Activated CD4-positive, alpha-beta T cell treated with anti-CD3 and anti-CD28 coated beads for 1 hour (primary cell): Measurements from ENCODE around the gene VAV2.

Source experiments
- DNase-seq: peaks from one replicate; pipeline ENCODE4 v3.0.0-alpha.2; 2020

Gene VAV2

GRCh38 chr9:133832877-133833276 is 159.2 kb downstream of the VAV2 start:
- DNase-seq, result no peak

- no peak for DNase-seq
Measured at GRCh38 chr9:133830711-133831110, 161.4 kb downstream of the VAV2 start.

- DNase-seq, result no peak
Measured at GRCh38 chr9:133830310-133830709, 161.8 kb downstream of the VAV2 start.

GRCh38 chr9:133828338-133828997 is 163.7 kb downstream of the VAV2 start:
- no peak for DNase-seq

- no peak for DNase-seq
Measured at GRCh38 chr9:133826289-133827085, 165.6 kb downstream of the VAV2 start.

- no peak for DNase-seq
Measured at GRCh38 chr9:133825555-133826218, 166.4 kb downstream of the VAV2 start.

GRCh38 chr9:133824802-133825186 is 167.3 kb downstream of the VAV2 start:
- no peak for DNase-seq

- DNase-seq, result no peak
Measured at GRCh38 chr9:133824106-133824801, 167.9 kb downstream of the VAV2 start.

GRCh38 chr9:133823189-133824105 is 168.7 kb downstream of the VAV2 start:
- no peak for DNase-seq

GRCh38 chr9:133822430-133823065 is 169.6 kb downstream of the VAV2 start:
- DNase-seq, result no peak

GRCh38 chr9:133821601-133822429 is 170.3 kb downstream of the VAV2 start:
- DNase-seq, result no peak

GRCh38 chr9:133819923-133820322 is 172.2 kb downstream of the VAV2 start:
- no peak for DNase-seq

- DNase-seq, result no peak
Measured at GRCh38 chr9:133818444-133818843, 173.7 kb downstream of the VAV2 start.

GRCh38 chr9:133815781-133816180 is 176.3 kb downstream of the VAV2 start:
- DNase-seq, result no peak

GRCh38 chr9:133814586-133815208 is 177.4 kb downstream of the VAV2 start:
- no peak for DNase-seq

- no peak for DNase-seq
Measured at GRCh38 chr9:133813749-133814585, 178.2 kb downstream of the VAV2 start.

GRCh38 chr9:133812941-133813748 is 179.0 kb downstream of the VAV2 start:
- no peak for DNase-seq
